ENCODE results near the gene ARPC2. TPM values are rescaled to one million over a fixed set of nuclear protein-coding genes. Genes with fewer than 3 reads are reported as not detected.

The ARPC2 gene
- total and polyA plus RNA-seq, 2 of the 13 experiments (the other 11 are each of a cell fraction or from before 2014, with no cell fraction given): 168 to 303 TPM

GRCh38 chr2:218216674-218217359 lies at the start of gene ARPC2 (continued):
- TF ChIP-seq PRDM10 (CRISPR knock-in tag; IDR thresholded peaks at IDR 0.05; ENCODE audit: low read depth) (no peak), DR1 (CRISPR knock-in tag; IDR thresholded peaks at IDR 0.05) (no peak; the same call in 1 of the 2 replicates), ZMAT5 (CRISPR knock-in tag; IDR thresholded peaks at IDR 0.05; ENCODE audit: borderline replicate concordance, low read depth) (no peak), TRIM22 (IDR thresholded peaks at IDR 0.05) (no peak), U2AF2 (IDR thresholded peaks at IDR 0.05; ENCODE audit: low read depth, low read length) (no peak), SRSF4 (IDR thresholded peaks at IDR 0.05; ENCODE audit: low read depth, low read length, poor library complexity, severe bottlenecking) (no peak), TFDP1 (CRISPR knock-in tag; IDR thresholded peaks at IDR 0.05; ENCODE audit: borderline replicate concordance) (peak; percentile 57), ZNF407 (CRISPR knock-in tag; IDR thresholded peaks at IDR 0.05; ENCODE audit: not compliant biosample characterization) (peak; percentile 52), ZNF550 (CRISPR knock-in tag; IDR thresholded peaks at IDR 0.05; ENCODE audit: borderline replicate concordance) (peak; percentile 20; the same call in 1 of the 2 replicates), MBD4 (IDR thresholded peaks at IDR 0.05; ENCODE audit: borderline replicate concordance, low read length) (no peak), ZFY (CRISPR knock-in tag; IDR thresholded peaks at IDR 0.05) (no peak; the same call in 1 of the 2 replicates)
